ENCODE results near the gene TEX19. TPM values are rescaled to one million over a fixed set of nuclear protein-coding genes. Genes with fewer than 3 reads are reported as not detected.
A peak's percentile ranks its signal among the peaks of the same experiment; 100 is the strongest.

The TEX19 gene
- total and polyA plus RNA-seq, 2 of the 8 experiments (the other 6 are each of a cell fraction or from before 2014, with no cell fraction given) = 0.54 to 0.80 TPM

DNA sequence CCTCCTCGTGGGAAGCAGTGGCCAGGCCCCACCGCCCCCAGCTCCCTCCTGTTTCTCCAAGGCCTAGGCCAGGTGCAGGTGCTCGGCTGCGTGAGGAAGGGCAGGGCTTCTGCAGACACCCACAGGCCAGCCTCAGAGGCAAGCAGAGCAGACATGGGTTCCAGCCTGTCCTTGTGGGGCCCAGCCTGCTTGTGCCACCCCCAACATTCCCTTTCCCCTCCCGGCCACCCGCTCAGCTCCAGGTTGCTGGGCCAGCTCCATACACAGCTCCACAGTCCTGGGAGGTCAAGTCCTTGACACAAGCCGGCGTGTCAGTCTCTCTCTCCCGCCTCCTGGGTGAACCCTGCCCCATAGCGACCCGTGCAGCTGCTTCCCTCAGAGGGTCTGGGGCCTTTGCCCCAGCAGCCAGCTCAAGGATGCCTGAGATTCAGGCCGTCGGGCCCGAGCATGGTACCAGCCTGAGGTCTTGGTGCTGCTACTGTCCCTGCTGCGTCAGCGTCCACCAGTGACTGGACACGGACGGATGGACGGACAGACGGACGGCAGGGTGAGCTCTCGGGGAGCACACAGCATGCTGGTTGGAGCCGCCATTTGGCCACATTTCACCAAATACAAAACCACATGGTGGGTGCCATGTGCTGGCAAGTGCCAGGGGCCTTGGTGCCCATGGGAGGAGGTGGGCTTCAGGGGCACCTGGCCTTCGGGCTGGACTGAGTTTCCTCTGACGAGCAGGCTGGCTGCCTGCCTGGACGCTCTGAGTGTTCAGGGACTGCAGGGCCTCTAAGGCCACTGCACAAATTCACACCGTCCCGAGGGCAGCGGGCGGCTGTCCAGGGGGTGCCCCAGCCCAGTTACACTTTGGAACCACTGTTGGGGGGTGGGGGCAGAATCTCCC is 33.5 kb upstream of the TEX19 start:
- H4K8ac ChIP-seq (ENCODE audit: extremely low read depth, insufficient read depth, low read length) = peak overlapping the region; percentile 5; the same call in 1 of the 2 replicates
- no peaks in the 10 kb centered on the region for H3K79me1 ChIP-seq (ENCODE audit: low read depth, low read length)
- no peak overlapping the region for H3K18ac ChIP-seq (ENCODE audit: extremely low read depth, low read length)
- peaks cover 0 to 19% (median 15%) of the 10 kb centered on the region in 4 experiments; a peak in 6 of 7 replicates for H3K4me1 ChIP-seq (replicated peaks in 1 of 4; ENCODE audit: control insufficient read depth in 3 of 4, insufficient read depth in 4 of 4, low read length in 3 of 4)
- no peak for TF ChIP-seq ZNF274 (IDR thresholded peaks at IDR 0.05; ENCODE audit: borderline replicate concordance, extremely low read depth, low read length)
- no peak for TF ChIP-seq SIRT6 (IDR thresholded peaks at IDR 0.05; ENCODE audit: low read length)
- no peak for TF ChIP-seq HDAC6 (IDR thresholded peaks at IDR 0.05; ENCODE audit: low read depth, low read length)
- no peak for TF ChIP-seq TAF7 (optimal IDR thresholded peaks at IDR 0.05; ENCODE audit: borderline replicate concordance, low read depth, low read length)
- TF ChIP-seq CTBP2 (IDR thresholded peaks at IDR 0.05; ENCODE audit: borderline replicate concordance, insufficient read depth, insufficient read length, low read length) = no peak
- no peak for TF ChIP-seq PHF8 (conservative IDR thresholded peaks at IDR 0.05; ENCODE audit: low read depth, low read length)
- no peak for TF ChIP-seq MAX (IDR thresholded peaks at IDR 0.05)
- no peak overlapping the region for H3K56ac ChIP-seq (replicated peaks; ENCODE audit: insufficient read length, low read depth, low read length)
- no peak overlapping the region for H2BK15ac ChIP-seq (ENCODE audit: low read length)
- no peaks in the 10 kb centered on the region for H3K36me3 ChIP-seq (ENCODE audit: control insufficient read depth in 2 of 4, insufficient read depth in 4 of 4, low read length in 3 of 4)
- ChIA-PET CTCF (ENCODE audit: partially characterized antibody) (interaction anchor here (0.9 to 2.1 kb wide), 3 partner anchors 22 to 90 kb away, joined by 3 to 8 read pairs (median 3); no protein-coding TSS in a partner anchor), POLR2A (ENCODE audit: partially characterized antibody) (interaction anchor here (0.6 to 1.1 kb wide), 2 partner anchors 20 to 42 kb away, joined by 3 to 4 read pairs; no protein-coding TSS in a partner anchor)
- H2BK120ac ChIP-seq (replicated peaks; ENCODE audit: low read depth, low read length) = no peak overlapping the region
- no peak for FAIRE-seq
- H4K5ac ChIP-seq (ENCODE audit: insufficient read length, low read depth, low read length) = no peak overlapping the region
- 93% methylated on average over 28 of the region's 30 CpGs; no CpG with 5 or more reads in 1 of the 2 experiments for WGBS, 2 experiments (ENCODE audit: extremely low coverage in 1 of 2, insufficient coverage in 1 of 2, insufficient read length in 1 of 2, insufficient replicate concordance in 2 of 2, low coverage in 1 of 2, low lambda C conversion rate in 2 of 2, missing lambda C conversion rate in 1 of 2)
- H3K9me3 ChIP-seq (ENCODE audit: insufficient read depth in 2 of 2, low read depth in 1 of 2, low read length in 1 of 2) = no peaks in the 10 kb centered on the region
- H3K14ac ChIP-seq (ENCODE audit: insufficient read length) = no peak overlapping the region
- DNase-seq (ENCODE audit: low read depth in 1 of 2, low spot score in 2 of 2) = no peak
- H4K91ac ChIP-seq (replicated peaks; ENCODE audit: insufficient read length, low read length) = no peak overlapping the region
- H2BK5ac ChIP-seq (ENCODE audit: low read depth, low read length) = no peak overlapping the region
- H3K27me3 ChIP-seq (replicated peaks in 1 of 4; ENCODE audit: control insufficient read depth in 3 of 4, extremely low read depth in 1 of 4, insufficient read depth in 3 of 4, low read length in 3 of 4) = peaks cover 0 to 3% (median 2%) of the 10 kb centered on the region in 4 experiments; a peak in 3 of 7 replicates
- no peak overlapping the region for H3K9ac ChIP-seq (replicated peaks in 1 of 4; ENCODE audit: extremely low read depth in 1 of 4, low read depth in 3 of 4, low read length in 3 of 4)
- no peak overlapping the region for H3K4ac ChIP-seq (replicated peaks; ENCODE audit: insufficient read length, low read depth, low read length)
- no peak overlapping the region for H2BK20ac ChIP-seq (ENCODE audit: low read length)
- H3K79me2 ChIP-seq (ENCODE audit: control insufficient read depth in 1 of 2, insufficient read depth in 2 of 2, low read length in 2 of 2) = no peaks in the 10 kb centered on the region
- no peak overlapping the region for H2AFZ ChIP-seq (ENCODE audit: low read length)
- H2BK12ac ChIP-seq (ENCODE audit: low read depth, low read length) = no peak overlapping the region
- no peak overlapping the region for H3K23ac ChIP-seq (ENCODE audit: insufficient read length)
- H4K20me1 ChIP-seq (replicated peaks in 1 of 2; ENCODE audit: control insufficient read depth in 1 of 2, insufficient read depth in 2 of 2, low read length in 2 of 2) = peaks cover 0 to 3% of the 10 kb centered on the region in 2 experiments
- no peaks in the 10 kb centered on the region; the same call in 1 of the 2 replicates for H3K23me2 ChIP-seq (ENCODE audit: low read depth, low read length)
- H3K4me3 ChIP-seq (ENCODE audit: extremely low read depth in 1 of 4, insufficient read depth in 2 of 4, low read depth in 3 of 4, low read length in 4 of 4) = no peak overlapping the region
- H2AK5ac ChIP-seq (ENCODE audit: low read depth, low read length) = no peak overlapping the region
- no peak overlapping the region for H3K4me2 ChIP-seq (ENCODE audit: insufficient read depth in 1 of 2, low read depth in 2 of 2, low read length in 2 of 2)
- no peak overlapping the region for H3K27ac ChIP-seq (ENCODE audit: low read depth, low read length)
